ENCODE results near the gene IGSF21. TPM values are rescaled to one million over a fixed set of nuclear protein-coding genes. Genes with fewer than 3 reads are reported as not detected.

The IGSF21 gene
- total and polyA plus RNA-seq, 2 of the 8 experiments (the other 6 are each of a cell fraction or from before 2014, with no cell fraction given): 22.5 to 28.5 TPM

DNA sequence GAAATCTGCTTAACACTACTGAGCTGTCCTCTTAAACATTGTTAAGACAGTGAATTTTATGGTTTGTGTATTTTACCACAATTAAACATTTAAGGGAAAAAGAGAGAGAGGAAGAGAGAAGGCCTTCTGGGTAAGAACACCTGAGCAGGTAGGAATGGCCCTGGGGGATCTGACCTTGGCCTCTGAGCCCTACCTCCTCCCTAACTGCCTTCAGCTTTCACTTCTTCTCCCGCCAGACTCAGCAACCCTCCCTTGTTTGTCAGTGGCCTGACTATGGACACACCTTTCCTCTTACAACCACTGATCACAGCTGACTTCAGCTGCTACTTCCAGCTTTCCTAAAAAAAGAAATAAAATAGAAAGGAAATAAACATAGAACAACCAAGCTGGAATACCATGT lies 13.5 kb upstream of the IGSF21 start:
- FAIRE-seq: no peak
- no peaks in the 10 kb centered on the region for H3K36me3 ChIP-seq (ENCODE audit: control insufficient read depth in 2 of 4, insufficient read depth in 4 of 4, low read length in 3 of 4)
- H3K27me3 ChIP-seq (replicated peaks in 1 of 4; ENCODE audit: control insufficient read depth in 3 of 4, extremely low read depth in 1 of 4, insufficient read depth in 3 of 4, low read length in 3 of 4): peaks cover 0 to 8% (median 2%) of the 10 kb centered on the region in 4 experiments; a peak in 2 of 7 replicates
- no peak overlapping the region for H3K9ac ChIP-seq (replicated peaks in 1 of 4; ENCODE audit: extremely low read depth in 1 of 4, low read depth in 3 of 4, low read length in 3 of 4)
- no peak overlapping the region for H4K91ac ChIP-seq (replicated peaks; ENCODE audit: insufficient read length, low read length)
- H3K23me2 ChIP-seq (ENCODE audit: low read depth, low read length): no peaks in the 10 kb centered on the region; the same call in 1 of the 2 replicates
- CTCF ChIA-PET (ENCODE audit: partially characterized antibody): interaction anchor here (1.0 to 3.4 kb wide), 7 partner anchors 8 to 171 kb away, joined by 3 to 13 read pairs (median 7); no protein-coding TSS in a partner anchor
- no peak overlapping the region for H3K4ac ChIP-seq (replicated peaks; ENCODE audit: insufficient read length, low read depth, low read length)
- no peak overlapping the region for H3K4me2 ChIP-seq (ENCODE audit: insufficient read depth in 1 of 2, low read depth in 2 of 2, low read length in 2 of 2)
- H2AFZ ChIP-seq (ENCODE audit: low read length): no peak overlapping the region
- H3K27ac ChIP-seq (ENCODE audit: low read depth, low read length): no peak overlapping the region
- peaks cover 6 to 20% (median 15%) of the 10 kb centered on the region in 4 experiments for H3K4me1 ChIP-seq (replicated peaks in 1 of 4; ENCODE audit: control insufficient read depth in 3 of 4, insufficient read depth in 4 of 4, low read length in 3 of 4)
- no peak overlapping the region for H2BK120ac ChIP-seq (replicated peaks; ENCODE audit: low read depth, low read length)
- H4K5ac ChIP-seq (ENCODE audit: insufficient read length, low read depth, low read length): no peak overlapping the region
- H3K23ac ChIP-seq (ENCODE audit: insufficient read length): no peak overlapping the region
- no peaks in the 10 kb centered on the region for H3K79me2 ChIP-seq (ENCODE audit: control insufficient read depth in 1 of 2, insufficient read depth in 2 of 2, low read length in 2 of 2)
- H4K20me1 ChIP-seq (replicated peaks in 1 of 2; ENCODE audit: control insufficient read depth in 1 of 2, insufficient read depth in 2 of 2, low read length in 2 of 2): no peaks in the 10 kb centered on the region
- H2BK12ac ChIP-seq (ENCODE audit: low read depth, low read length): no peak overlapping the region
- H3K9me3 ChIP-seq (ENCODE audit: insufficient read depth in 2 of 2, low read depth in 1 of 2, low read length in 1 of 2): peaks cover 5 to 6% of the 10 kb centered on the region in 2 experiments; a peak in 2 of 4 replicates
- no peak for DNase-seq (ENCODE audit: low read depth in 1 of 2, low spot score in 2 of 2)
- no peak overlapping the region for H3K14ac ChIP-seq (ENCODE audit: insufficient read length)
- no peak overlapping the region for H2BK5ac ChIP-seq (ENCODE audit: low read depth, low read length)
- H2BK15ac ChIP-seq (ENCODE audit: low read length): no peak overlapping the region
- H3K56ac ChIP-seq (replicated peaks; ENCODE audit: insufficient read length, low read depth, low read length): no peak overlapping the region
- H3K79me1 ChIP-seq (ENCODE audit: low read depth, low read length): no peaks in the 10 kb centered on the region
- H3K18ac ChIP-seq (ENCODE audit: extremely low read depth, low read length): no peak overlapping the region
- 43% methylated on average over 1 of the region's 1 CpG; no CpG with 5 or more reads in 1 of the 2 experiments for WGBS, 2 experiments (ENCODE audit: extremely low coverage in 1 of 2, insufficient coverage in 1 of 2, insufficient read length in 1 of 2, insufficient replicate concordance in 2 of 2, low coverage in 1 of 2, low lambda C conversion rate in 2 of 2, missing lambda C conversion rate in 1 of 2)
- H2AK5ac ChIP-seq (ENCODE audit: low read depth, low read length): no peak overlapping the region
- no peak overlapping the region for H4K8ac ChIP-seq (ENCODE audit: extremely low read depth, insufficient read depth, low read length)
- POLR2A ChIA-PET (ENCODE audit: partially characterized antibody): no interaction called here
- no peak overlapping the region for H3K4me3 ChIP-seq (ENCODE audit: extremely low read depth in 1 of 4, insufficient read depth in 2 of 4, low read depth in 3 of 4, low read length in 4 of 4)
- no peak overlapping the region for H2BK20ac ChIP-seq (ENCODE audit: low read length)
- TF ChIP-seq YY1 (IDR thresholded peaks at IDR 0.05; ENCODE audit: low read depth, low read length): no peak
- TF ChIP-seq, protein P1, sequence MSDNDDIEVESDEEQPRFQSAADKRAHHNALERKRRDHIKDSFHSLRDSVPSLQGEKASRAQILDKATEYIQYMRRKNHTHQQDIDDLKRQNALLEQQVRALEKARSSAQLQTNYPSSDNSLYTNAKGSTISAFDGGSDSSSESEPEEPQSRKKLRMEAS (IDR thresholded peaks at IDR 0.05): no peak
